AG10803 (cell line): ENCODE results near the gene DIAPH3.

Source experiments
- DNase-seq: peaks from one replicate; pipeline ENCODE4 v3.0.0; 2010; ENCODE audit warnings: low read depth
- H3K4me3 ChIP-seq: 2 replicates; pipeline ENCODE4 v1.5.1; 2011; ENCODE audit warnings: mild to moderate bottlenecking, low read length, control low read depth
- CTCF ChIP-seq: conservative IDR thresholded peaks from 2 replicates; pipeline ENCODE4 v1.5.1; 2011; ENCODE audit warnings: mild to moderate bottlenecking, low read length, control low read depth, inconsistent platforms

DIAPH3 gene

GRCh38 chr13:59643364-59643841, 520.3 kb downstream of the DIAPH3 start:
- no peak for DNase-seq
- no peak for TF ChIP-seq CTCF
- no peak overlapping the region for H3K4me3 ChIP-seq

GRCh38 chr13:59641817-59642216, 521.9 kb downstream of the DIAPH3 start:
- peak; percentile 45 for DNase-seq
- no peak for TF ChIP-seq CTCF
- H3K4me3 ChIP-seq, result no peak overlapping the region

GRCh38 chr13:59641261-59641660, 522.5 kb downstream of the DIAPH3 start:
- TF ChIP-seq CTCF, result no peak
- no peak overlapping the region for H3K4me3 ChIP-seq
- DNase-seq, result no peak

- DNase-seq, result no peak
- no peak overlapping the region for H3K4me3 ChIP-seq
- no peak for TF ChIP-seq CTCF
Observed at GRCh38 chr13:59638404-59638803, 525.3 kb downstream of the DIAPH3 start.

- no peak for TF ChIP-seq CTCF
- H3K4me3 ChIP-seq, result no peak overlapping the region
- no peak for DNase-seq
Observed at GRCh38 chr13:59635589-59635988, 528.1 kb downstream of the DIAPH3 start.

- H3K4me3 ChIP-seq, result no peak overlapping the region
- DNase-seq, result no peak
- no peak for TF ChIP-seq CTCF
Observed at GRCh38 chr13:59633290-59633689, 530.4 kb downstream of the DIAPH3 start.

- no peak for TF ChIP-seq CTCF
- no peak overlapping the region for H3K4me3 ChIP-seq
- no peak for DNase-seq
Observed at GRCh38 chr13:59631271-59631670, 532.5 kb downstream of the DIAPH3 start.
